OCI-LY3 (cell line): ENCODE measurements around the gene CCDC183.

Experiments
- CTCF ChIP-seq: fragments of 200-600, 300-600 bp; sonication (generic); IDR thresholded peaks from 2 replicates; pipeline ENCODE4 v1.5.1; 2014; ENCODE audit warnings: antibody characterized with exemption, low read length, low read depth
- EZH2phosphoT487 ChIP-seq: fragments of 200-600 bp; shearing (Covaris generic); IDR thresholded peaks from 2 replicates; pipeline ENCODE4 v1.6.1; 2018; ENCODE audit warnings: antibody characterized with exemption, mixed run types, low read depth

- TF ChIP-seq CTCF = no peak
- no peak for TF ChIP-seq EZH2phosphoT487
Measured at GRCh38 chr9:136828474-136829140, 32.5 kb downstream of the CCDC183 start.
